HG02588 (cell line): ENCODE data around the gene PGGHG.

Experiments used
- ATAC-seq: cut with Tn5 transposase; IDR thresholded peaks from one replicate; pipeline ENCODE4 v1.9.1; 2021; ENCODE audit warnings: mild to moderate bottlenecking, moderate library complexity; ENCODE audit not compliant: unreplicated experiment

Gene PGGHG

GRCh38 chr11:269146-269890, 19.6 kb upstream of the PGGHG start:
- ATAC-seq: peak; percentile 72

DNA sequence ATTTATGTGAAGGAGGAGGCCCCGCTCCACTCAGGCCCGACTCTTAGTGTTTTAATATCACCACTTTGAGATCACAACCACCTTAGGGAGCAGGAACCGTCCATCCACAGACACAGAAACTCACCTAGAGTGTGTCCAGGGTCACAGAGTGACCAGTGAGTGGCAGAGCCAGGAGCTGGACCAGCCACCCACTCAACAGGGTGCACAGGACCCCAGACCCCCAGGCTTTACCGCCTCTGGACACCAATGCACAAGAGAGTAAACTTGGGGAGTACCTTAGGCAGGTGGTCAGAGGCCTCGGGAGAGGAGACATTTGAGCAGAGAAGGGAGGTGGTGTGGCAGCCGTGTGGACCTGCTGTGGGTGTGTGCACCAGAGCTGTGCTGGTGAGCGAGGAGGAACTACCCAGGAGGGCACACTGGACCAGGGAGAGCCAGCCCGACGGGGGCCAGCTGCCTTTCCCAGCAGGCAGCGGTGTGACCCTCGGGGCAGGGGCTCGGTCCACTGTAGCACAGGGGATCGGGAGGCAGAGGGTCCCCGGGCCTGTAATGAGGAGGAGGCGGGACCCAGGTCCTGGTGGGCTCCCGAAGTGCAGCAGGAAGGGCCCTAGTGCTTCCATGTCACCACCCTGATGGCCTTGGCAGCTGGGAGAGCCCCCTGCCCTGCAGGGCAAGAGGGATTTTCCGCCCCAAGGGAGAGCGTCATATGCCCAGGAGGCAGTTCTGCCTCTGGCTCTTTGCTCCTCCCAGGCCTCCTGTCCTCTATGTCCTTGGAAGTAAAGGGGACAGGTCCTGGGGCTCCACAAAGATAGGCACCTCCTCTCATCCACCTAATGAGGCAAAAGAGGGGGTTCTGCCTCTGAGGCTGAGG, 18.2 kb upstream of the PGGHG start:
- ATAC-seq: no peak

- ATAC-seq: no peak
These were observed 17.6 kb upstream of the PGGHG start for GRCh38 chr11:271319-271715.

DNA sequence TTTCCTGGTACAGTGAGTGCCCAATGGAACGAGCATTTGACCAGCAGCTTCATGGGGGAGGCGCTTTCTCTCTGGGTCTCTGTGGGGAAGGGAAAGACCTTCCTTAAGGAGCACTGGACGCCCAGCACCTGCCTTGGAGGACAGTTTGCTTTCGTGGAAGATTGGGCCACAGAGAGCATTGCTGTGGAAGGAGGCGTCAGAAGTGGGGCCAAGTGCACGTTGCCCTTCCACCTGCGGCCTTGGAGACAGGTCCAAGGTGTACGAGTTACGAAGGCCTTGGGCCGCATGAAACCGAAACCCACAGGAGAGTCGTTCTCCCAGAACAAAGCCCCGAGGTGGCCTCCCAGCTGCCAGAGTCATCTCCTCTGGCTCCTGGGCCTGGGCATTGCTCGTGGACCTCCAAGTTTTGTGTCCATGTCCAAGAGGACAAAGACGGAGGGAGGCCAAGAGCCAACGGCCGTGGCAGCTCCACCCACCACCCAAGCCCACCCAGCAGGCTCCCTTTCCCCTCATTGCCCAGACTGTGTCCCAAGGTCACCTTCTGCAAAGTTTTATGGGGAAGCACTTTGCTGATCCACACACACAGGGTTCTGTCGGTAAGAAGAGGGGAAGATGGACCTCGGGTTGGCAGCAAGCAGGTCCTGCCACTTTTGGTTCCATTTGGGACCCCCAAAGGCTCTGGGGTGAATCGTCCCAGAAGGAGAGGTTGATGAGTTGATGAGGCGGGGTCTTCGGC, 16.6 kb upstream of the PGGHG start:
- ATAC-seq: no peak

- no peak for ATAC-seq
These were observed 16.1 kb upstream of the PGGHG start for GRCh38 chr11:272931-273198.

DNA sequence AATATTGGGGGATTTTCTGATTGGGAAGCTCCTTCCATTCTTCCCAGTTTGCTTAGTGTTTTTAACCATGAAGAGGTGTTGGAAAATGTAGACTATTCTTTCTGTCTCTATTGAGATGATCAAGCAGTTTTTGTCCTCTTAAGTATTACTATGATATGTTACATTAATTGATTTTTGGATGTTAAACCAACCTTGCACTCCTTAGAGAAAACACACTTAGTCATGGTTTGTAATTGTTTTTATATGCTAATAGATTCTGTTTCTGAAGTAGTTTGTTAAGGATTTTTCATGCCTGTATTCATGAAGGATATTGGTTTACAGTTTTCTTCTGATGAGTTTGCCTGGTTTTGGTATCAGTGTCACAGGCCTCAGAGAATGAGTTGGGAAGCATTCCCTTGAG, 12.7 kb upstream of the PGGHG start:
- ATAC-seq: no peak

- no peak for ATAC-seq
These were observed 10.7 kb upstream of the PGGHG start, which contains the start of gene NLRP6 for GRCh38 chr11:278001-278951. Gene NLRP6 (plus strand): TSS chr11:278407. CDS start chr11:278570, 163 bp downstream.

DNA sequence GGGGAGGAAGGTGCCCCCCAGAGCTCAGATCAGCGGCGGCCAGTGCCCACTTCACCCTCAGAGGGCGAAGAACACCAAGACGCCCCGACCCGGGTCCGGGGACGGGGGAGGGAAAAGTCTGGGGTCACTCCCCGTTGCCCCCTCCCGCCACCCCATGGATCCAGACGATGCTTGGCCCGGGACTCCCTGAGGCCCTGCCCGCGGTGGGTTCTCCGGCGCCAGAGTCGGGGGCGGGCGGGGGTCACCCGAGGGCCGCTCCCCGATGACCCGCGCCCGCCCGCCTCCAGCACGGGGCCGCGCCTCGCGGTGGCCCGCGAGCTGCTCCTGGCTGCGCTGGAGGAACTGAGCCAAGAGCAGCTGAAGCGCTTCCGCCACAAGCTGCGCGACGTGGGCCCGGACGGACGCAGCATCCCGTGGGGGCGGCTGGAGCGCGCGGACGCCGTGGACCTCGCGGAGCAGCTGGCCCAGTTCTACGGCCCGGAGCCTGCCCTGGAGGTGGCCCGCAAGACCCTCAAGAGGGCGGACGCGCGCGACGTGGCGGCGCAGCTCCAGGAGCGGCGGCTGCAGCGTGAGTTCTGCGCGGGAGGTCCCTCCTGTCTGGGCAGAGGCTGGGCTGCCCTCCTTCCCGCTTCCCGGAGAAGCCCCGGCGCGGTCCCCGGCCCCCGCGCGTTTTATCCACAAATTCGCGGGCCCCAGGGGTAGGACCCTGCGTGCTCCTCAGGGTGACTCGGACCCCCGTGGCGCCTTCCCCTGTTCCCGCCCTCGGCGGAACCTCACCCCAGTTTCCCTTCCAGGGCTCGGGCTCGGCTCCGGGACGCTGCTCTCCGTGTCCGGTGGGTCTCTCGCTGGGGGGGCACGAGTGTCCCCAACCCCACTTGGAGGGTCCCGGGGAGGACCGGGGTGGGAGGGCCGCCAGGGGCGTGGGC, 9.6 kb upstream of the PGGHG start:
- no peak for ATAC-seq

DNA sequence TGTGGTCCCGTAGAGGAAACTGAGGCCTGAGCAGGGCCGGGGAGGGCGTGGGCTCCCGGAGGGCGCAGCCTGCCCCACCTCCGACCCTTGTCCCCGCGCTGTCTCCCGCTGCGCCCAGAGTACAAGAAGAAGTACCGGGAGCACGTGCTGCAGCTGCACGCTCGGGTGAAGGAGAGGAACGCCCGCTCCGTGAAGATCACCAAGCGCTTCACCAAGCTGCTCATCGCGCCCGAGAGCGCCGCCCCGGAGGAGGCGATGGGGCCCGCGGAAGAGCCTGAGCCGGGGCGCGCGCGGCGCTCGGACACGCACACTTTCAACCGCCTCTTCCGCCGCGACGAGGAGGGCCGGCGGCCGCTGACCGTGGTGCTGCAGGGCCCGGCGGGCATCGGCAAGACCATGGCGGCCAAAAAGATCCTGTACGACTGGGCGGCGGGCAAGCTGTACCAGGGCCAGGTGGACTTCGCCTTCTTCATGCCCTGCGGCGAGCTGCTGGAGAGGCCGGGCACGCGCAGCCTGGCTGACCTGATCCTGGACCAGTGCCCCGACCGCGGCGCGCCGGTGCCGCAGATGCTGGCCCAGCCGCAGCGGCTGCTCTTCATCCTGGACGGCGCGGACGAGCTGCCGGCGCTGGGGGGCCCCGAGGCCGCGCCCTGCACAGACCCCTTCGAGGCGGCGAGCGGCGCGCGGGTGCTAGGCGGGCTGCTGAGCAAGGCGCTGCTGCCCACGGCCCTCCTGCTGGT, 8.8 kb upstream of the PGGHG start:
- no peak for ATAC-seq

DNA sequence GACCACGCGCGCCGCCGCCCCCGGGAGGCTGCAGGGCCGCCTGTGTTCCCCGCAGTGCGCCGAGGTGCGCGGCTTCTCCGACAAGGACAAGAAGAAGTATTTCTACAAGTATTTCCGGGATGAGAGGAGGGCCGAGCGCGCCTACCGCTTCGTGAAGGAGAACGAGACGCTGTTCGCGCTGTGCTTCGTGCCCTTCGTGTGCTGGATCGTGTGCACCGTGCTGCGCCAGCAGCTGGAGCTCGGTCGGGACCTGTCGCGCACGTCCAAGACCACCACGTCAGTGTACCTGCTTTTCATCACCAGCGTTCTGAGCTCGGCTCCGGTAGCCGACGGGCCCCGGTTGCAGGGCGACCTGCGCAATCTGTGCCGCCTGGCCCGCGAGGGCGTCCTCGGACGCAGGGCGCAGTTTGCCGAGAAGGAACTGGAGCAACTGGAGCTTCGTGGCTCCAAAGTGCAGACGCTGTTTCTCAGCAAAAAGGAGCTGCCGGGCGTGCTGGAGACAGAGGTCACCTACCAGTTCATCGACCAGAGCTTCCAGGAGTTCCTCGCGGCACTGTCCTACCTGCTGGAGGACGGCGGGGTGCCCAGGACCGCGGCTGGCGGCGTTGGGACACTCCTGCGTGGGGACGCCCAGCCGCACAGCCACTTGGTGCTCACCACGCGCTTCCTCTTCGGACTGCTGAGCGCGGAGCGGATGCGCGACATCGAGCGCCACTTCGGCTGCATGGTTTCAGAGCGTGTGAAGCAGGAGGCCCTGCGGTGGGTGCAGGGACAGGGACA, 8.0 kb upstream of the PGGHG start:
- ATAC-seq: no peak

DNA sequence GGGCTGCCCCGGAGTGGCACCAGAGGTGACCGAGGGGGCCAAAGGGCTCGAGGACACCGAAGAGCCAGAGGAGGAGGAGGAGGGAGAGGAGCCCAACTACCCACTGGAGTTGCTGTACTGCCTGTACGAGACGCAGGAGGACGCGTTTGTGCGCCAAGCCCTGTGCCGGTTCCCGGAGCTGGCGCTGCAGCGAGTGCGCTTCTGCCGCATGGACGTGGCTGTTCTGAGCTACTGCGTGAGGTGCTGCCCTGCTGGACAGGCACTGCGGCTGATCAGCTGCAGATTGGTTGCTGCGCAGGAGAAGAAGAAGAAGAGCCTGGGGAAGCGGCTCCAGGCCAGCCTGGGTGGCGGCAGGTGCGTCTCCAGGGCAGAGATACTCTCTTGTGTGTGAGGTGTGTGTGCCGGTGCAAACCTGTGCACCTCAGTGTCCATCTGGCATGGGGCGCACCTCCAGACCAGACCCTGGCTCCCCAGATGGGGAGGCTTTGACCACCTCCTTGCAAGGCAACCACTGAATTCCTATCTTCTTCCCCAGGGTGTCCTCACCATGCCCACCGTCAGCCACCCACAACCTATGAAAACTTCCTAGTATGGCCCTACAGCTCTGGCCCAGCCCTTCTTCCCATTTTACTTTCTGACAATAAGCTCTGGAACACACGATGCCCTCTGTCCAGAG, 7.3 kb upstream of the PGGHG start:
- ATAC-seq: no peak

GRCh38 chr11:282171-282570, 6.8 kb upstream of the PGGHG start:
- ATAC-seq: no peak

GRCh38 chr11:282630-283360, 6.1 kb upstream of the PGGHG start:
- no peak for ATAC-seq

DNA sequence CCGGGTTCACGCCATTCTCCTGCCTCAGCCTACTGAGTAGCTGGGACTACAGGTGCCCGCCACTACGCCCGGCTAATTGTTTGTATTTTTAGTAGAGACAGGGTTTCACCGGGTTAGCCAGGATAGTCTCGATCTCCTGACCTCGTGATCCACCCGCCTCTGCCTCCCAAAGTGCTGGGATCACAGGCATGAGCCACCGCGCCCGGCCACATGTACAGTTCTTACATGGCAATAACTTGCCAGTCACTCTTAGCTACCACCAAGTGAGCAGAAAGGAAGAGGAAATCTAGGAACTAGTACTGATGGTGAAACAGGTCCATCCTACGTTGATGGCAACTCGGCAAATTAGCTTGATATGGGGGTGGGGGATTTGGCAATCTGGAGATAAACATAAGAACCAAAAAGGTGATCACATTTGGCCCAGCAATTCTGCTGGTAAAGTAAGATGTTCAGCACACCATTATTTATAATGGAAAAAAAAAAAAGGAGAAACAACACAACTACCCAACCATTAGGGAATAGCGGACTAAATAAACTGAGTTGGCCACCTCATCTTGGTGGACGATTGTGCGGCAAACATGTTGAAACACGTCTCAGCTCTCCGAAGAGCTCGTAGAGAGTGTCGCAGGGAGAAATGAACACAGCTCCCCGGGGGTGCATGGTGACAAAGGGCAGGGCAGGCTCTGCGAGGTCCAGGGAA, 5.4 kb upstream of the PGGHG start:
- no peak for ATAC-seq

DNA sequence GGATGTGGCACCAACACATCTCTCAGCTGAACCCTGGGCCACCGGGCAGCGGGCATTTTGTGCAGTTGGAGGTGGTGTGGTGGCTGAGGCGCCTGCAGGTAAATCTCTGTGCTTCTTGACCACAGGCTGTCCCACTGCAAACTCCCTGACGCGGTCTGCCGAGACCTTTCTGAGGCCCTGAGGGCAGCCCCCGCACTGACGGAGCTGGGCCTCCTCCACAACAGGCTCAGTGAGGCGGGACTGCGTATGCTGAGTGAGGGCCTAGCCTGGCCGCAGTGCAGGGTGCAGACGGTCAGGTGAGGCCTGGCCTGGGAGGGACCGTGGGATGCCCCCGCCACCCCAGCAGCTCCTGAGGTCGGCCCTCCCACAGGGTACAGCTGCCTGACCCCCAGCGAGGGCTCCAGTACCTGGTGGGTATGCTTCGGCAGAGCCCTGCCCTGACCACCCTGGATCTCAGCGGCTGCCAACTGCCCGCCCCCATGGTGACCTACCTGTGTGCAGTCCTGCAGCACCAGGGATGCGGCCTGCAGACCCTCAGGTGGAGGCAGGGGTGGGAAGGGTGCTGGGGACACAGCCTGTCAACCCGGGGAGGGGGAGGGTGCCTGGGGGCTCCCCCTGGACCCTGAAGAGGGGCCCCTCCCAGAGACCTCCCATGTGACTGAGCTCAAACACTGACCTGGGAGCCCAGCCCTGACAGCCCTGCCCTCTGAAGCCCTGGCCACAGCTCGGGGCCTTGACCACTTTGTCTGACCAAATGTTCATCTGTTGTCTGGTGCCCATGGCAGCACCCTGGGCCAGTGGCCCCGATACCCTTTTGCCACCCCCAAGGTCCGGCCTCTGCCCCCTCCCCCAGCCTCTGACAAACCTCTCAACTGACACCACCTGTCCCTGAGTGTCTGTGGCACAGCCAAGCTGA, 4.6 kb upstream of the PGGHG start:
- ATAC-seq: no peak
